Mesendoderm (in vitro differentiated cells): Measurements from ENCODE around the gene RASL10B. TPM values are rescaled to one million over a fixed set of nuclear protein-coding genes. Genes with fewer than 3 reads are reported as not detected.
A peak's percentile ranks its signal among the peaks of the same experiment; 100 is the strongest.

ENCODE experiments used
- DNase-seq: peaks from one replicate; pipeline ENCODE4 v3.0.0; 2013
- H2AK5ac ChIP-seq: 2 replicates; pipeline ENCODE4 v1.6.1; 2013; ENCODE audit warnings: low read length, inconsistent platforms
- H2BK120ac ChIP-seq: 2 replicates; pipeline ENCODE4 v1.6.1; 2013; ENCODE audit warnings: low read depth, mild to moderate bottlenecking, low read length, moderate library complexity, mixed read lengths
- H2BK15ac ChIP-seq: replicated peaks from 2 replicates; pipeline ENCODE4 v1.6.1; 2013; ENCODE audit warnings: low read depth, mild to moderate bottlenecking, moderate library complexity
- H2BK5ac ChIP-seq: 2 replicates; pipeline ENCODE4 v1.6.1; 2013; ENCODE audit warnings: low read length, inconsistent platforms
- H3K18ac ChIP-seq: 2 replicates; pipeline ENCODE4 v1.6.1; 2013; ENCODE audit warnings: mild to moderate bottlenecking, low read length, mixed read lengths
- H3K23ac ChIP-seq: one replicate; pipeline ENCODE4 v1.6.1; 2013; ENCODE audit warnings: low read length
- H3K27ac ChIP-seq: 2 replicates; pipeline ENCODE4 v1.5.1; 2013; ENCODE audit warnings: low read depth, mild to moderate bottlenecking, inconsistent platforms, low read length, moderate library complexity
- H3K27me3 ChIP-seq: 2 replicates; pipeline ENCODE4 v1.6.1; 2013; ENCODE audit warnings: low read length, control low read depth, mild to moderate bottlenecking, inconsistent platforms; ENCODE audit not compliant: insufficient read depth, poor library complexity
- H3K36me3 ChIP-seq: 2 replicates; pipeline ENCODE4 v1.6.1; 2013; ENCODE audit warnings: low read length, inconsistent platforms; ENCODE audit not compliant: control insufficient read depth, insufficient read depth
- H3K4ac ChIP-seq: one replicate; pipeline ENCODE4 v1.6.1; 2013; ENCODE audit warnings: low read depth, mild to moderate bottlenecking, low read length, moderate library complexity
- H3K4me1 ChIP-seq: 2 replicates; pipeline ENCODE4 v1.6.1; 2013; ENCODE audit warnings: low read depth, low read length, inconsistent platforms; ENCODE audit not compliant: control insufficient read depth
- H3K4me2 ChIP-seq: 2 replicates; pipeline ENCODE4 v1.6.1; 2013; ENCODE audit warnings: low read length
- H3K4me3 ChIP-seq: 2 replicates; pipeline ENCODE4 v1.5.1; 2013; ENCODE audit warnings: mild to moderate bottlenecking, low read length
- H3K56ac ChIP-seq: one replicate; pipeline ENCODE4 v1.6.1; 2013; ENCODE audit warnings: low read length
- H3K79me1 ChIP-seq: 2 replicates; pipeline ENCODE4 v1.6.1; 2013; ENCODE audit warnings: low read length, inconsistent platforms
- H3K79me2 ChIP-seq: 2 replicates; pipeline ENCODE4 v1.6.1; 2013; ENCODE audit warnings: mild to moderate bottlenecking, low read length; ENCODE audit not compliant: control insufficient read depth, insufficient read depth
- H3K9ac ChIP-seq: 2 replicates; pipeline ENCODE4 v1.6.1; 2013; ENCODE audit warnings: low read length, inconsistent platforms
- H4K5ac ChIP-seq: one replicate; pipeline ENCODE4 v1.6.1; 2013; ENCODE audit warnings: low read length
- H4K8ac ChIP-seq: one replicate; pipeline ENCODE4 v1.6.1; 2013; ENCODE audit warnings: low read depth, mild to moderate bottlenecking, control low read depth, low read length, moderate library complexity
- WGBS: extraction: QIAGEN DNeasy Blood & Tissue Kit; methylation state at CpG from one replicate; pipeline ENCODE4 v1.1.7; 2013; ENCODE audit warnings: low lambda C conversion rate, missing lambda C conversion rate; ENCODE audit not compliant: insufficient coverage; ENCODE audit errors: extremely low coverage; 5-methylcytosine and 5-hydroxymethylcytosine counted together
- polyA plus RNA-seq, 2 experiments: library from polyadenylated mRNA; stranded (reverse); fragments of 200-250 nt; gene quantifications; one replicate each; pipeline ENCODE4 v1.2.3, GENCODE V29; 2013

The RASL10B gene, protein sequence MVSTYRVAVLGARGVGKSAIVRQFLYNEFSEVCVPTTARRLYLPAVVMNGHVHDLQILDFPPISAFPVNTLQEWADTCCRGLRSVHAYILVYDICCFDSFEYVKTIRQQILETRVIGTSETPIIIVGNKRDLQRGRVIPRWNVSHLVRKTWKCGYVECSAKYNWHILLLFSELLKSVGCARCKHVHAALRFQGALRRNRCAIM
- 10.0 TPM for polyA plus RNA-seq (2013, experiment 1 of 2)
- polyA plus RNA-seq (2013, experiment 2 of 2): 10.2 TPM

DNA sequence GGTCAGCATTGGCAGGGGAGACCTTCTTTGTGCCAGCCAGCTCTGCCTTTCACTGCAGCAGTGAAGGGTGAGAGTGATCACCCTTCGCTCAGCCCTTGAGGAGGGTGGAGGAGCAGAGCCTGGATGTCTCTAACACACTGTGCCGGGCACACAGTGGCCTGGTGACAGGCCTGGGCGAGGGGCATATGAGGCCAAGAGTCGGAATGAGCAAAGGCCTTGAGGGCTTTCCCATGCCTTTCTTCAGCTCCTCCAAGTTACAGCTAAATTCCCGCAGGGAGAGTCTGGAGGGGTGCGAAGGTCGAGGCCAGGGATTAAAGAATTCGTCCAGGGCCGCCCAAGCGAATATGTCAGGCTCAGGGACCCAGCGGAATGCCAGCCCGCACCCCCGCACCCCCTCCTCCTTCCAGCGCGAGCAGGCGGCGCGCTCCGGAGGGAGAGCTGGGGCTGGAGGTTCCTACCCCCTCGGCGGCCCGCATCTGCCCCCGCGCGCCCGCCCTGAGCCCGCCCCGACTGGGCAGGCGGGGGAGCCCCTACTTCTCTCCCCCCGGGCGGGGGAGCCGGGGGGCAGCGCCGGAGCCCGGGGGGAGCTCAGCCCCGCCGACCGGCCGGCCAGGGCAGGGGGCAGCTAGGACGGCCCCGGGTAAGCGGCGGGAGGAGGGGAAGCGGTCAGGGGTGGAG is at the start of gene RASL10B:
TSS of gene RASL10B (plus strand) at position 401 of the 678 bp plus-strand sequence. CDS start 3,546 bp downstream, outside the sequence.
- Histone ChIP-seq H3K27ac (no peak within 1 kb of the TSS), H3K23ac (peak within 1 kb of the TSS; percentile 67), H3K9ac (peak within 1 kb of the TSS; percentile 69), H3K18ac (peak within 1 kb of the TSS; percentile 96), H3K4ac (peak within 1 kb of the TSS; percentile 86), H2AK5ac (no peak within 1 kb of the TSS), H3K4me2 (peak within 1 kb of the TSS; percentile 73), H4K8ac (no peak within 1 kb of the TSS), H3K79me1 (no peaks in the 10 kb centered on the region), H3K79me2 (no peaks in the 10 kb centered on the region), H3K4me1 (peaks cover 23% of the 10 kb centered on the region), H3K36me3 (no peaks in the 10 kb centered on the region), H3K4me3 (peak within 1 kb of the TSS; percentile 41), H3K56ac (peak within 1 kb of the TSS; percentile 73), H2BK120ac (peak within 1 kb of the TSS; percentile 51), H4K5ac (no peak within 1 kb of the TSS), H2BK15ac (peak within 1 kb of the TSS; percentile 47), H3K27me3 (no peaks in the 10 kb centered on the region), H2BK5ac (no peak within 1 kb of the TSS)
- no CpG with 5 or more reads among the region's 44 CpGs for WGBS
- peak; percentile 82 for DNase-seq

DNA sequence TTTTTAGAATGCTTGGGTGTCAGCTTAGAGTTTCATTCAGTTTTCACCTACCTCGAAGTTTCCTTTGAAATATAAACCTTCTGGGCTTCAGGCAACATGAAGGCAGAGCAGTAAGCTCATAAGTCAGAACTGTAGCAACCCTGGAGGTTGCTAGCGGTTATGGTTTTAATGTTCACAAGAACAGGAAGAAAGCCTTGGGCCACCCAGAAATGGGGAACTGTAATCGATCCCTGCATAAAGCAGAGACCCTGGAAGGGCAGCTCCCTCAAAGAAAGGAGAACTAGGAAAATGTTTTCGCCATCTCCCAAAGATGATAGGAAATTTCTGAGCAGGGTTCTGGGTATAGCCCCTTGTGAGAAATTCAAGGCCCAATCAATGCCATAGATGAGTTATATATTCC is 47.8 kb upstream of the RASL10B start:
- Histone ChIP-seq H2BK5ac (no peak overlapping the region), H2BK120ac (no peak overlapping the region), H2BK15ac (no peak overlapping the region), H2AK5ac (no peak overlapping the region), H3K18ac (no peak overlapping the region), H3K27me3 (no peaks in the 10 kb centered on the region), H3K4ac (no peak overlapping the region), H3K9ac (no peak overlapping the region), H3K79me2 (no peaks in the 10 kb centered on the region), H4K5ac (no peak overlapping the region), H3K23ac (no peak overlapping the region), H3K4me2 (no peak overlapping the region), H3K79me1 (no peaks in the 10 kb centered on the region), H3K36me3 (peaks cover 2% of the 10 kb centered on the region), H3K27ac (peak overlapping the region; percentile 71), H4K8ac (no peak overlapping the region), H3K56ac (no peak overlapping the region), H3K4me1 (peaks cover 4% of the 10 kb centered on the region), H3K4me3 (no peak overlapping the region)
- WGBS: no CpG with 5 or more reads among the region's 4 CpGs
- no peak for DNase-seq

DNA sequence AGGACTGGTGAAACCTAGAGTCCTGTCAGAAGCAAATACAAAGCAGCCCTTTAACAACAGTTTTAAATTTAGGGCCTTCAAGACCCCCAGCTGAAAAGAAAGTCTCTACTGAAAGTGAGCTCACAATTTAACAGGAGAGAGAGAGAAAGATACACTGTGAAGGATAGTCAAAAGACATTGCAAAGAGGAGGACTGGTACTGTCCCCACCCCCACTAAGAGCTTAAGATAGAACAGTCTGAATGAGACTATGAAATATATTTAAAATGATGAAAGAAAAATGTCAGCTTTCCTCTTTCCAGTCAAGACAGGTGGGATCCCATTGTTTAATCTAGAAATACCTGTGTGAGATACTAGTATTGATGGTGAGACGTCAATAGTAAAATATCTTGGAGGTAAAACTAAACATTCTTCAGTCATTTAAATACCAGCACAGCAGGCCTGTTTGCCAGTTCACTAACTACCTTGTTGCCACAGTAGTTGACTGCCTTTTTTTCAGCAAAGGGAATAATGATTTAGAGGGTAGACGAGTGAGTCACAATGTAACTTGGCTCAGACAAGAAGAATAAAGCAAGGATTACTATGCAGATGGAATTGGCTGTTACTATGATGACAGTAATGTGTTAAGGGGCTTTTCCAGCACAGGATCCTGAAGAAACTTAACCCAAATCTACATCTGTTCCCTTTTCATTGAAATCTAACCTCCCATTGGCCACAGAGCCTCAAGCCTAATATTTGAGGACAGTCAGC is 47.2 kb upstream of the RASL10B start:
- WGBS: no CpG with 5 or more reads among the region's 2 CpGs
- Histone ChIP-seq H3K4me1 (peaks cover 4% of the 10 kb centered on the region), H4K5ac (no peak overlapping the region), H3K79me2 (no peaks in the 10 kb centered on the region), H3K18ac (no peak overlapping the region), H3K23ac (no peak overlapping the region), H3K4ac (no peak overlapping the region), H3K56ac (no peak overlapping the region), H2BK15ac (no peak overlapping the region), H3K27ac (peak overlapping the region; percentile 71), H3K36me3 (peaks cover 2% of the 10 kb centered on the region), H2AK5ac (no peak overlapping the region), H2BK120ac (no peak overlapping the region), H3K27me3 (no peaks in the 10 kb centered on the region), H3K4me2 (no peak overlapping the region), H4K8ac (no peak overlapping the region), H3K9ac (no peak overlapping the region), H2BK5ac (no peak overlapping the region), H3K79me1 (no peaks in the 10 kb centered on the region), H3K4me3 (no peak overlapping the region)
- DNase-seq: peak; percentile 87

DNA sequence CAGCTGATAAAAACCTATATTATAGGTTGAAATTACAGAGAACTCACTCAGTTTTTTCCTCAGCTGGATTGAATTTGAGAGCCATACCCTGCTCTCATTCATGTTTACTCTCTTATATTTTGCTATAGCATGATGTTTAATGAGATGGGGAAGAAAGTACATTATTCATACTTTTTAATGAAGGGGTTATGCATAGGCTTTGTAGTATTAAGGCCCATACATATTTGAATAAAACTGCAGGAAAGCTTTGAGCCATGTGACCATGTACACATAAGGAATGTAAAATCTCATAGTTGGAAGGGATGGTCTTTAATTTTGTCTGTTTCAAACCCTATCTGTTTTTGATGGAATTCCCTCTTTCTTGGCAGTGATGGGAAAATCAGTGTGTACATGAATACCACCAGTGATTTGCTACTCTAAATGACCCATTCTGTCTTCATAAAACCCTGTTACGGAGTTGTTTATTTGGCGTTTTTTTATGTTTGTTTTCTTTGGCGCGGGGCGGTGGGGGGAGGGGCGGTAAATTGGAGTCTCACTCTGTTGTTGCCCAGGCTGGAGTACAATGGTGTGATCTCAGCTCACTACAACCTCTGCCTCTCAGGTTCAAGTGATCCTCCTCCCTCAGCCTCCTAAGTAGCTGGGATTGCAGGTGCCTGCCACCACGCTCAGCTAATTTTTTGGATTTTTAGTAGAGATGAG is 38.8 kb upstream of the RASL10B start:
- Histone ChIP-seq H2BK120ac (no peak overlapping the region), H3K4me3 (no peak overlapping the region), H3K9ac (no peak overlapping the region), H3K27ac (no peak overlapping the region), H3K4ac (no peak overlapping the region), H3K23ac (no peak overlapping the region), H3K36me3 (peaks cover 2% of the 10 kb centered on the region), H3K79me2 (no peaks in the 10 kb centered on the region), H4K8ac (no peak overlapping the region), H3K4me1 (peaks cover 5% of the 10 kb centered on the region), H3K56ac (no peak overlapping the region), H2BK15ac (no peak overlapping the region), H2AK5ac (no peak overlapping the region), H3K4me2 (no peak overlapping the region), H3K27me3 (no peaks in the 10 kb centered on the region), H3K18ac (no peak overlapping the region), H3K79me1 (no peaks in the 10 kb centered on the region), H2BK5ac (no peak overlapping the region), H4K5ac (no peak overlapping the region)
- no CpG with 5 or more reads among the region's 7 CpGs for WGBS
- no peak for DNase-seq

DNA sequence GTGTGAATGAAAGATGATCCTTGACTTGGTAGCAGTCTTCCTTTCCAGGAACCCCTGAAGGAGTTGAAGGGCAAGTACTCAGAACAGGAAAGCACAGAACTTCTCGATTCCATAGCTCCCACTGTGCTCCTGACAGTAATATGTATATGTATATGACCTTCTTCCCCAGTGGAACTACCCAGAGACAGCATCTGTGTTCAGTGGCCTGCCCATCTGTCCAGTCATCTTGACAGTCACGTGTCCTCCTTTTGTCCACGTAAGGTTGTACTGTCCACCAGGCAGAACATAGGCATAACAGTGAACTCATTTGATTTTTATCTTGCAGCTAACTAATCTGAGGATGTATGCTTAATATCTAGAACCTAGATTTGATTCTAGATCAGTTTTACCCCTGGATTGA is 37.8 kb upstream of the RASL10B start:
- Histone ChIP-seq H3K36me3 (peaks cover 2% of the 10 kb centered on the region), H2BK15ac (no peak overlapping the region), H2BK5ac (no peak overlapping the region), H2BK120ac (no peak overlapping the region), H4K8ac (no peak overlapping the region), H3K4me1 (peaks cover 5% of the 10 kb centered on the region), H3K27ac (no peak overlapping the region), H4K5ac (no peak overlapping the region), H3K4ac (no peak overlapping the region), H3K27me3 (no peaks in the 10 kb centered on the region), H3K79me1 (no peaks in the 10 kb centered on the region), H3K9ac (no peak overlapping the region), H2AK5ac (no peak overlapping the region), H3K4me3 (no peak overlapping the region), H3K56ac (no peak overlapping the region), H3K23ac (no peak overlapping the region), H3K18ac (no peak overlapping the region), H3K4me2 (no peak overlapping the region), H3K79me2 (no peaks in the 10 kb centered on the region)
- WGBS: no CpG with 5 or more reads among the region's 3 CpGs
- no peak for DNase-seq
